Right forelimb (tissue), 1 donor: ENCODE results near the gene LPP.

Source experiments
- DNase-seq: peaks from one replicate; pipeline ENCODE4 v3.0.0-alpha.2; 2018

The LPP gene

GRCh38 chr3:188529228-188529627 lies 375.3 kb downstream of the LPP start:
- DNase-seq = no peak

GRCh38 chr3:188530226-188530625 lies 376.3 kb downstream of the LPP start:
- no peak for DNase-seq

- DNase-seq = no peak
Observed at GRCh38 chr3:188531210-188531609, 377.3 kb downstream of the LPP start.

GRCh38 chr3:188533172-188533571 lies 379.2 kb downstream of the LPP start:
- no peak for DNase-seq

- DNase-seq = no peak
Observed at GRCh38 chr3:188533612-188534357, 379.8 kb downstream of the LPP start.

- DNase-seq = no peak
Observed at GRCh38 chr3:188534633-188535032, 380.7 kb downstream of the LPP start.

GRCh38 chr3:188537606-188538005 lies 383.6 kb downstream of the LPP start:
- no peak for DNase-seq

GRCh38 chr3:188539037-188539436 lies 385.1 kb downstream of the LPP start:
- no peak for DNase-seq

- no peak for DNase-seq
Observed at GRCh38 chr3:188539631-188540194, 385.8 kb downstream of the LPP start.

- no peak for DNase-seq
Observed at GRCh38 chr3:188542196-188542595, 388.2 kb downstream of the LPP start.

GRCh38 chr3:188544012-188544411 lies 390.1 kb downstream of the LPP start:
- no peak for DNase-seq

- no peak for DNase-seq
Observed at GRCh38 chr3:188546835-188547670, 393.1 kb downstream of the LPP start.

- no peak for DNase-seq
Observed at GRCh38 chr3:188553569-188553968, 399.6 kb downstream of the LPP start.

GRCh38 chr3:188554404-188554803 lies 400.4 kb downstream of the LPP start:
- no peak for DNase-seq

GRCh38 chr3:188557235-188557634 lies 403.3 kb downstream of the LPP start:
- no peak for DNase-seq

- DNase-seq = no peak
Observed at GRCh38 chr3:188558343-188559071, 404.6 kb downstream of the LPP start.

GRCh38 chr3:188559072-188559429 lies 405.1 kb downstream of the LPP start:
- no peak for DNase-seq

- no peak for DNase-seq
Observed at GRCh38 chr3:188559856-188560255, 405.9 kb downstream of the LPP start.

- no peak for DNase-seq
Observed at GRCh38 chr3:188562144-188562543, 408.2 kb downstream of the LPP start.

- DNase-seq = no peak
Observed at GRCh38 chr3:188567478-188568195, 413.7 kb downstream of the LPP start.

GRCh38 chr3:188568736-188569135 lies 414.8 kb downstream of the LPP start:
- DNase-seq = no peak

- no peak for DNase-seq
Observed at GRCh38 chr3:188571531-188572095, 417.7 kb downstream of the LPP start.
